ENCODE measurements around the gene CACNA1B. TPM values are rescaled to one million over a fixed set of nuclear protein-coding genes. Genes with fewer than 3 reads are reported as not detected.
"Not testable (repeated sequence)": the region's sequence is repeated elsewhere in the genome, so short reads cannot be mapped to it uniquely, and the experiment has no call there.

Gene CACNA1B
- total RNA-seq, 1 donor, result under 0.01 TPM

GRCh38 chr9:138105561-138106505 is 228.3 kb downstream of the CACNA1B start:
- peak; percentile 65 for DNase-seq (ENCODE audit: insufficient read length, low spot score, missing footprints)

GRCh38 chr9:138107039-138107438 is 229.5 kb downstream of the CACNA1B start:
- not testable (repeated sequence) for H2AFZ ChIP-seq (ENCODE audit: low read length); H3K4me2 ChIP-seq (ENCODE audit: insufficient read depth, low read length); H3K27me3 ChIP-seq (ENCODE audit: insufficient read depth, low read length); H3K27ac ChIP-seq (ENCODE audit: low read depth, low read length); H3K36me3 ChIP-seq (ENCODE audit: insufficient read depth, low read length); H3K4me1 ChIP-seq (ENCODE audit: insufficient read depth, low read length); H4K20me1 ChIP-seq (ENCODE audit: insufficient read depth, low read length); H3K9me3 ChIP-seq (ENCODE audit: low read depth, low read length); H3K4me3 ChIP-seq (ENCODE audit: insufficient read depth, low read length); H3K79me2 ChIP-seq (ENCODE audit: insufficient read depth, low read length)
- peak; percentile 61 for DNase-seq (ENCODE audit: insufficient read length, low spot score, missing footprints)

More at GRCh38 chr9:138105561-138106505, 228.3 kb downstream of the CACNA1B start:
- no peak for TF ChIP-seq CTCF (IDR thresholded peaks at IDR 0.05; ENCODE audit: extremely low read depth, low read depth, low read length)
- no peak overlapping the region for H3K4me2 ChIP-seq (ENCODE audit: insufficient read depth, low read length)
- no peaks in the 10 kb centered on the region for H3K9me3 ChIP-seq (ENCODE audit: low read depth, low read length)
- H2AFZ ChIP-seq (ENCODE audit: low read length), result no peak overlapping the region
- no peak overlapping the region for H3K4me3 ChIP-seq (ENCODE audit: insufficient read depth, low read length)
- H4K20me1 ChIP-seq (ENCODE audit: insufficient read depth, low read length), result no peaks in the 10 kb centered on the region
- H3K27ac ChIP-seq (ENCODE audit: low read depth, low read length), result no peak overlapping the region
- H3K27me3 ChIP-seq (ENCODE audit: insufficient read depth, low read length), result no peaks in the 10 kb centered on the region
- H3K4me1 ChIP-seq (ENCODE audit: insufficient read depth, low read length), result no peaks in the 10 kb centered on the region
- H3K36me3 ChIP-seq (ENCODE audit: insufficient read depth, low read length), result no peaks in the 10 kb centered on the region
- H3K79me2 ChIP-seq (ENCODE audit: insufficient read depth, low read length), result no peaks in the 10 kb centered on the region

- Histone ChIP-seq H3K4me3 (ENCODE audit: insufficient read depth, low read length) (no peak overlapping the region), H3K27ac (ENCODE audit: low read depth, low read length) (no peak overlapping the region), H3K9me3 (ENCODE audit: low read depth, low read length) (no peaks in the 10 kb centered on the region), H4K20me1 (ENCODE audit: insufficient read depth, low read length) (no peaks in the 10 kb centered on the region), H3K79me2 (ENCODE audit: insufficient read depth, low read length) (no peaks in the 10 kb centered on the region), H3K4me1 (ENCODE audit: insufficient read depth, low read length) (no peaks in the 10 kb centered on the region), H3K27me3 (ENCODE audit: insufficient read depth, low read length) (no peaks in the 10 kb centered on the region), H3K4me2 (ENCODE audit: insufficient read depth, low read length) (no peak overlapping the region), H3K36me3 (ENCODE audit: insufficient read depth, low read length) (no peaks in the 10 kb centered on the region), H2AFZ (ENCODE audit: low read length) (no peak overlapping the region)
- TF ChIP-seq CTCF (IDR thresholded peaks at IDR 0.05; ENCODE audit: extremely low read depth, low read depth, low read length), result no peak
- DNase-seq (ENCODE audit: insufficient read length, low spot score, missing footprints), result no peak
Measured at GRCh38 chr9:138111607-138112006, 234.0 kb downstream of the CACNA1B start.

- Histone ChIP-seq H3K4me3 (ENCODE audit: insufficient read depth, low read length) (no peak overlapping the region), H2AFZ (ENCODE audit: low read length) (no peak overlapping the region), H3K9me3 (ENCODE audit: low read depth, low read length) (no peaks in the 10 kb centered on the region), H4K20me1 (ENCODE audit: insufficient read depth, low read length) (no peaks in the 10 kb centered on the region), H3K4me2 (ENCODE audit: insufficient read depth, low read length) (no peak overlapping the region), H3K4me1 (ENCODE audit: insufficient read depth, low read length) (no peaks in the 10 kb centered on the region), H3K79me2 (ENCODE audit: insufficient read depth, low read length) (no peaks in the 10 kb centered on the region), H3K36me3 (ENCODE audit: insufficient read depth, low read length) (no peaks in the 10 kb centered on the region), H3K27me3 (ENCODE audit: insufficient read depth, low read length) (no peaks in the 10 kb centered on the region), H3K27ac (ENCODE audit: low read depth, low read length) (no peak overlapping the region)
- no peak for TF ChIP-seq CTCF (IDR thresholded peaks at IDR 0.05; ENCODE audit: extremely low read depth, low read depth, low read length)
- peak; percentile 71 for DNase-seq (ENCODE audit: insufficient read length, low spot score, missing footprints)
Measured at GRCh38 chr9:138112090-138112748, 234.6 kb downstream of the CACNA1B start.
